Calu3 (cell line): ENCODE results near the gene PLOD2. TPM values are rescaled to one million over a fixed set of nuclear protein-coding genes. Genes with fewer than 3 reads are reported as not detected.

ENCODE experiments used
- BruUV-seq: library from RNA; stranded (reverse); fragments of 400-500 nt; replicated peaks from 2 replicates; lab custom pipeline; 2021; lab: Mats Ljungman, UMichigan
- CTCF ChIA-PET: fragments of 300-600 bp; sonication (Branson Sonifier 250); formaldehyde crosslinking; loops from one replicate; lab custom pipeline; 2022; ENCODE audit warnings: antibody characterized with exemption; lab: Charles Lee
- DNase-seq: peaks from one replicate; pipeline ENCODE4 v3.0.0; 2022
- H3K27ac Mint-ChIP-seq: one replicate; pipeline ENCODE4 v1.8.0; 2022; ENCODE audit warnings: mixed read lengths; ENCODE audit not compliant: unreplicated experiment
- H3K27me3 Mint-ChIP-seq: one replicate; pipeline ENCODE4 v1.8.0; 2022; ENCODE audit warnings: mixed read lengths; ENCODE audit not compliant: unreplicated experiment
- H3K36me3 Mint-ChIP-seq: one replicate; pipeline ENCODE4 v1.8.0; 2022; ENCODE audit warnings: mild to moderate bottlenecking, moderate library complexity, mixed read lengths; ENCODE audit not compliant: insufficient read depth, unreplicated experiment
- H3K4me1 Mint-ChIP-seq: one replicate; pipeline ENCODE4 v1.8.0; 2022; ENCODE audit warnings: mild to moderate bottlenecking, low read depth, mixed read lengths; ENCODE audit not compliant: unreplicated experiment
- H3K4me3 Mint-ChIP-seq: one replicate; pipeline ENCODE4 v1.8.0; 2022; ENCODE audit warnings: mild to moderate bottlenecking, low read depth, moderate library complexity, mixed read lengths; ENCODE audit not compliant: unreplicated experiment
- H3K9me3 Mint-ChIP-seq: one replicate; pipeline ENCODE4 v1.8.0; 2022; ENCODE audit warnings: low read depth, mixed read lengths; ENCODE audit not compliant: unreplicated experiment
- CTCF ChIP-seq: fragments of 200-600 bp; IDR thresholded peaks from one replicate; pipeline ENCODE4 v1.8.0; 2022; ENCODE audit warnings: antibody characterized with exemption; ENCODE audit not compliant: unreplicated experiment
- intact Hi-C: fragments of 100-400 bp; cut with micrococcal nuclease; formaldehyde crosslinking; loops from one replicate; pipeline ENCODE4 v1.10.0; 2022; ENCODE audit not compliant: unreplicated experiment
- total RNA-seq: library from RNA; stranded (reverse); gene quantifications from 2 replicates; pipeline ENCODE4 v1.2.3, GENCODE V29; 2022

PLOD2 gene
- total RNA-seq, 1 experiment from 2014 or later, result 123 TPM

- intact Hi-C loops, result no loop called here
- no peaks in the 10 kb centered on the region for H3K27me3 Mint-ChIP-seq
- no peak for TF ChIP-seq CTCF
- no peak overlapping the region for H3K27ac Mint-ChIP-seq
- peaks cover 48% of the 10 kb centered on the region for H3K4me1 Mint-ChIP-seq
- H3K9me3 Mint-ChIP-seq, result no peaks in the 10 kb centered on the region
- no TSS peak for BruUV-seq
- DNase-seq, result no peak
- peaks cover 10% of the 10 kb centered on the region for H3K36me3 Mint-ChIP-seq
- CTCF ChIA-PET, result interaction anchor here (1.0 kb wide), 1 partner anchor 55 kb away, joined by 3 read pairs; no protein-coding TSS in a partner anchor
- H3K4me3 Mint-ChIP-seq, result no peak overlapping the region
Measured at GRCh38 chr3:146145642-146146041, 15.3 kb downstream of the PLOD2 start.

GRCh38 chr3:146142757-146143156 lies 18.2 kb downstream of the PLOD2 start:
- Mint-ChIP-seq H3K9me3 (peaks cover 1% of the 10 kb centered on the region), H3K4me1 (peaks cover 29% of the 10 kb centered on the region), H3K4me3 (no peak overlapping the region), H3K27ac (no peak overlapping the region), H3K36me3 (peaks cover 6% of the 10 kb centered on the region), H3K27me3 (no peaks in the 10 kb centered on the region)
- no peak for DNase-seq
- TF ChIP-seq CTCF, result no peak
- intact Hi-C loops, result no loop called here
- CTCF ChIA-PET, result interaction anchor here (1.0 kb wide), 2 partner anchors 17 to 45 kb away, joined by 3 read pairs; no protein-coding TSS in a partner anchor
- no TSS peak for BruUV-seq

GRCh38 chr3:146139586-146140110 lies 21.3 kb downstream of the PLOD2 start:
- Mint-ChIP-seq H3K36me3 (no peaks in the 10 kb centered on the region), H3K27me3 (no peaks in the 10 kb centered on the region), H3K4me1 (peaks cover 23% of the 10 kb centered on the region), H3K9me3 (peaks cover 3% of the 10 kb centered on the region), H3K4me3 (no peak overlapping the region), H3K27ac (no peak overlapping the region)
- intact Hi-C loops, result no loop called here
- no peak for TF ChIP-seq CTCF
- BruUV-seq, result no TSS peak
- no peak for DNase-seq
- CTCF ChIA-PET, result interaction anchor here (0.7 to 0.9 kb wide), 2 partner anchors 12 to 59 kb away, joined by 3 read pairs; no protein-coding TSS in a partner anchor

- intact Hi-C loops, result no loop called here
- Mint-ChIP-seq H3K4me1 (peaks cover 28% of the 10 kb centered on the region), H3K27ac (no peak overlapping the region), H3K9me3 (peaks cover 3% of the 10 kb centered on the region), H3K27me3 (no peaks in the 10 kb centered on the region), H3K36me3 (no peaks in the 10 kb centered on the region), H3K4me3 (no peak overlapping the region)
- no peak for DNase-seq
- CTCF ChIA-PET, result interaction anchor here (1.0 kb wide), 1 partner anchor 11 kb away, joined by 3 read pairs; no protein-coding TSS in a partner anchor
- BruUV-seq, result no TSS peak
- no peak for TF ChIP-seq CTCF
Measured at GRCh38 chr3:146138902-146139301, 22.1 kb downstream of the PLOD2 start.
